HG03521 (cell line): Measurements from ENCODE around the gene GPR158.

Experiments used
- ATAC-seq: cut with Tn5 transposase; IDR thresholded peaks from one replicate; pipeline ENCODE4 v1.9.1; 2021; ENCODE audit warnings: mild to moderate bottlenecking, moderate library complexity; ENCODE audit not compliant: unreplicated experiment

Gene GPR158

GRCh38 chr10:25498645-25499044 lies 323.8 kb downstream of the GPR158 start:
- no peak for ATAC-seq

- ATAC-seq, result no peak
Measured at GRCh38 chr10:25501912-25502311, 327.1 kb downstream of the GPR158 start.

GRCh38 chr10:25502453-25502852 lies 327.7 kb downstream of the GPR158 start:
- no peak for ATAC-seq

GRCh38 chr10:25504306-25504705 lies 329.5 kb downstream of the GPR158 start:
- no peak for ATAC-seq

- ATAC-seq, result no peak
Measured at GRCh38 chr10:25504838-25505237, 330.0 kb downstream of the GPR158 start.

GRCh38 chr10:25505466-25505865 lies 330.7 kb downstream of the GPR158 start:
- ATAC-seq, result no peak

GRCh38 chr10:25506821-25507335 lies 332.1 kb downstream of the GPR158 start:
- ATAC-seq, result no peak

GRCh38 chr10:25508112-25508815 lies 333.5 kb downstream of the GPR158 start:
- ATAC-seq, result no peak

GRCh38 chr10:25509151-25509550 lies 334.4 kb downstream of the GPR158 start:
- ATAC-seq, result no peak

GRCh38 chr10:25522294-25522693 lies 347.5 kb downstream of the GPR158 start:
- no peak for ATAC-seq

GRCh38 chr10:25522946-25523608 lies 348.3 kb downstream of the GPR158 start:
- no peak for ATAC-seq

- no peak for ATAC-seq
Measured at GRCh38 chr10:25530306-25530705, 355.5 kb downstream of the GPR158 start.

- ATAC-seq, result no peak
Measured at GRCh38 chr10:25531457-25532061, 356.8 kb downstream of the GPR158 start.

- no peak for ATAC-seq
Measured at GRCh38 chr10:25532213-25532612, 357.4 kb downstream of the GPR158 start.

- no peak for ATAC-seq
Measured at GRCh38 chr10:25536027-25536426, 361.2 kb downstream of the GPR158 start.

GRCh38 chr10:25547382-25547781 lies 372.6 kb downstream of the GPR158 start:
- no peak for ATAC-seq

GRCh38 chr10:25552283-25552919 lies 377.6 kb downstream of the GPR158 start:
- no peak for ATAC-seq

GRCh38 chr10:25555865-25556264 lies 381.1 kb downstream of the GPR158 start:
- ATAC-seq, result no peak

- ATAC-seq, result no peak
Measured at GRCh38 chr10:25556457-25556856, 381.7 kb downstream of the GPR158 start.

- ATAC-seq, result no peak
Measured at GRCh38 chr10:25557136-25557535, 382.3 kb downstream of the GPR158 start.

- ATAC-seq, result no peak
Measured at GRCh38 chr10:25561758-25562157, 387.0 kb downstream of the GPR158 start.
